ENCODE measurements around the gene CBS. TPM values are rescaled to one million over a fixed set of nuclear protein-coding genes. Genes with fewer than 3 reads are reported as not detected.

CBS gene
- total and polyA plus RNA-seq, 2 of the 13 experiments (the other 11 are each of a cell fraction or from before 2014, with no cell fraction given): 64.7 to 99.3 TPM

DNA sequence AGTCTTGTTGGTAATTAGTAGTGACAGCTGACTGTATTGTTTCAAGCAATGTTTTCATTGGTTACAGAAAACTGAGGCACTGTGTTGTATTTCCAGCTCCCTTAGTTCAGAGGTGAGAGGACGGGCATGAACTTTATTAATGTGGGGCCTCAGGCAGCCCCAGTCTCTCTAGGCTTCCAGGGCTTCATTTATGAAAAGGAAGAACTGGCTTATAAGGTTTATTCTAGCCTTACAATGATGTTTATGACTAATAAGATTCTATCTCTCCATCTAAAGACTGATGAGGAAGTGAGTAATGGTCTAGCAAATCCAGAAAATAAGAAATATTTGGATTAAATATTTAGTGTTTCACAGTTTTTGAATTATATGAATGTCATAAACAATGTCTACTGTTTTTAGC is 41.5 kb downstream of the CBS start:
- H4K20me1 ChIP-seq (ENCODE audit: insufficient read depth, low read length): no peaks in the 10 kb centered on the region
- no peak for DNase-seq (ENCODE audit: low spot score)
- no peak for FAIRE-seq
- H3K4me2 ChIP-seq (ENCODE audit: low read depth, low read length): no peak overlapping the region
- no peak overlapping the region for H3K9ac ChIP-seq (ENCODE audit: insufficient read depth, low read depth, low read length)
- TF ChIP-seq ZNF44 (CRISPR knock-in tag; IDR thresholded peaks at IDR 0.05) (no peak), TMF1 (CRISPR knock-in tag; IDR thresholded peaks at IDR 0.05; ENCODE audit: low read depth) (no peak), ZNF546 (CRISPR knock-in tag; conservative IDR thresholded peaks at IDR 0.05) (no peak), ZNF24 (IDR thresholded peaks at IDR 0.05) (no peak), SNAI1 (CRISPR knock-in tag; IDR thresholded peaks at IDR 0.05; ENCODE audit: borderline replicate concordance) (no peak), RAD21 (CRISPR knock-in tag; IDR thresholded peaks at IDR 0.05) (no peak), SYNCRIP (IDR thresholded peaks at IDR 0.05; ENCODE audit: insufficient read depth, low read depth, low read length) (no peak), TCF7L2 (IDR thresholded peaks at IDR 0.05; ENCODE audit: low read depth, low read length) (no peak), RNF2 (conservative IDR thresholded peaks at IDR 0.05; ENCODE audit: low read depth) (no peak), ZFY (CRISPR knock-in tag; IDR thresholded peaks at IDR 0.05) (no peak), ZNF263 (CRISPR knock-in tag; IDR thresholded peaks at IDR 0.05) (no peak)
- TF ChIP-seq, protein P1, sequence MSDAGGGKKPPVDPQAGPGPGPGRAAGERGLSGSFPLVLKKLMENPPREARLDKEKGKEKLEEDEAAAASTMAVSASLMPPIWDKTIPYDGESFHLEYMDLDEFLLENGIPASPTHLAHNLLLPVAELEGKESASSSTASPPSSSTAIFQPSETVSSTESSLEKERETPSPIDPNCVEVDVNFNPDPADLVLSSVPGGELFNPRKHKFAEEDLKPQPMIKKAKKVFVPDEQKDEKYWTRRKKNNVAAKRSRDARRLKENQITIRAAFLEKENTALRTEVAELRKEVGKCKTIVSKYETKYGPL (CRISPR knock-in tag; IDR thresholded peaks at IDR 0.05): no peak
- TF ChIP-seq, protein P2, sequence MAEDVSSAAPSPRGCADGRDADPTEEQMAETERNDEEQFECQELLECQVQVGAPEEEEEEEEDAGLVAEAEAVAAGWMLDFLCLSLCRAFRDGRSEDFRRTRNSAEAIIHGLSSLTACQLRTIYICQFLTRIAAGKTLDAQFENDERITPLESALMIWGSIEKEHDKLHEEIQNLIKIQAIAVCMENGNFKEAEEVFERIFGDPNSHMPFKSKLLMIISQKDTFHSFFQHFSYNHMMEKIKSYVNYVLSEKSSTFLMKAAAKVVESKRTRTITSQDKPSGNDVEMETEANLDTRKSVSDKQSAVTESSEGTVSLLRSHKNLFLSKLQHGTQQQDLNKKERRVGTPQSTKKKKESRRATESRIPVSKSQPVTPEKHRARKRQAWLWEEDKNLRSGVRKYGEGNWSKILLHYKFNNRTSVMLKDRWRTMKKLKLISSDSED (CRISPR knock-in tag; IDR thresholded peaks at IDR 0.05): no peak
- TF ChIP-seq, protein P3, sequence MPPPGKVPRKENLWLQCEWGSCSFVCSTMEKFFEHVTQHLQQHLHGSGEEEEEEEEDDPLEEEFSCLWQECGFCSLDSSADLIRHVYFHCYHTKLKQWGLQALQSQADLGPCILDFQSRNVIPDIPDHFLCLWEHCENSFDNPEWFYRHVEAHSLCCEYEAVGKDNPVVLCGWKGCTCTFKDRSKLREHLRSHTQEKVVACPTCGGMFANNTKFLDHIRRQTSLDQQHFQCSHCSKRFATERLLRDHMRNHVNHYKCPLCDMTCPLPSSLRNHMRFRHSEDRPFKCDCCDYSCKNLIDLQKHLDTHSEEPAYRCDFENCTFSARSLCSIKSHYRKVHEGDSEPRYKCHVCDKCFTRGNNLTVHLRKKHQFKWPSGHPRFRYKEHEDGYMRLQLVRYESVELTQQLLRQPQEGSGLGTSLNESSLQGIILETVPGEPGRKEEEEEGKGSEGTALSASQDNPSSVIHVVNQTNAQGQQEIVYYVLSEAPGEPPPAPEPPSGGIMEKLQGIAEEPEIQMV (CRISPR knock-in tag; IDR thresholded peaks at IDR 0.05; ENCODE audit: low read depth): no peak
- CTCF ChIA-PET (ENCODE audit: low intra/inter-chr PET ratio, low total read pairs): no interaction called here
- no peak for ATAC-seq
- POLR2A ChIA-PET: no interaction called here
- 92% methylated on average over 1 of the region's 1 CpG for WGBS (ENCODE audit: low lambda C conversion rate)
- H3K27ac ChIP-seq (ENCODE audit: extremely low read length, insufficient read depth, low read length): no peak overlapping the region
- no peaks in the 10 kb centered on the region for H3K4me1 ChIP-seq (ENCODE audit: insufficient read depth, low read length)
- H3K27me3 ChIP-seq (ENCODE audit: control insufficient read depth in 1 of 2, insufficient read depth in 2 of 2, low read length in 2 of 2): no peaks in the 10 kb centered on the region
- no peaks in the 10 kb centered on the region for H3K79me2 ChIP-seq (ENCODE audit: insufficient read depth, low read length)
- in situ Hi-C loops (cut with HindIII; ENCODE audit: extremely low pct_ligation_motif_present, low pct_unique_long_range_greater_than_20kb): no loop called here
- no peaks in the 10 kb centered on the region for H3K9me3 ChIP-seq (ENCODE audit: low read length)
- H3K36me3 ChIP-seq (replicated peaks in 1 of 2; ENCODE audit: control insufficient read depth in 1 of 2, insufficient read depth in 2 of 2, low read length in 2 of 2): peaks cover 1 to 16% of the 10 kb centered on the region in 2 experiments; a peak in 3 of 5 replicates
- H3K4me3 ChIP-seq (replicated peaks in 1 of 3; ENCODE audit: insufficient read depth in 1 of 3, low read depth in 2 of 3, low read length in 3 of 3): no peak overlapping the region
- H2AFZ ChIP-seq (ENCODE audit: low read length): no peak overlapping the region
- intact Hi-C loops (cut with micrococcal nuclease; ENCODE audit: unreplicated experiment): no loop called here
- BruUV-seq (replicated peaks): no TSS peak
